Ramos (cell line): ENCODE data around the gene NOXRED1.
"Not testable (repeated sequence)": the region's sequence is repeated elsewhere in the genome, so short reads cannot be mapped to it uniquely, and the experiment has no call there.

Source experiments
- in situ Hi-C: fragments of 300-500 bp; cut with MboI; formaldehyde crosslinking; loops from one replicate; pipeline ENCODE4 v1.14.3; 2022; ENCODE audit warnings: low sequenced_read_pairs; ENCODE audit not compliant: unreplicated experiment

Gene NOXRED1

DNA sequence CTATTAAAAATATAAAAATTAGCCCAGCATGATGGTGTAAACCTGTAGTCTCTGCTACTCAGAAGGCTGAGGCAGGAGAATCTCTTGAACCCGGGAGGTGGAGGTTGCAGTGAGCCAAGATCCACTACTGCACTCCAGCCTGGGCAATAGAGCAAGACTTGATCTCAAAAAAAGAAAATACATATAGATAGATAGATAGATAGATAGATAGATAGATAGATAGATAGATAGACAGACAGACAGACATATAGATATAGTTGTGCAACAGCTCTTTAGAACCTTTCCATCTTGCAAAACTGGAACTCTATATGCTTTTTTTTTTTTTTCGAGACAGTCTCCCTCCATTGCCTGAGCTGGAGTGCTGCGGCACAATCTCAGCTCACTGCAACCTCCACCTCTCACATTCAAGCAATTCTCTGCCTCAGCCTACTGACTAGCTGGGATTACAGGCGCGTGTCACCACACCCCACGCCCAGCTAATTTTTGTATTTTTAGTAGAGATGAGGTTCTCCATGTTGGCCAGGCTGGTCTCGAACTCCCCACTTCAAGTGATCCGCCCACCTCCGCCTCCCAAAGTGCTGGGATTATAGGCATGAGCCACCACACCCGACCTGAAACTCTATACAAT lies 7.8 kb downstream of the NOXRED1 start:
- in situ Hi-C loops = not testable (repeated sequence)

DNA sequence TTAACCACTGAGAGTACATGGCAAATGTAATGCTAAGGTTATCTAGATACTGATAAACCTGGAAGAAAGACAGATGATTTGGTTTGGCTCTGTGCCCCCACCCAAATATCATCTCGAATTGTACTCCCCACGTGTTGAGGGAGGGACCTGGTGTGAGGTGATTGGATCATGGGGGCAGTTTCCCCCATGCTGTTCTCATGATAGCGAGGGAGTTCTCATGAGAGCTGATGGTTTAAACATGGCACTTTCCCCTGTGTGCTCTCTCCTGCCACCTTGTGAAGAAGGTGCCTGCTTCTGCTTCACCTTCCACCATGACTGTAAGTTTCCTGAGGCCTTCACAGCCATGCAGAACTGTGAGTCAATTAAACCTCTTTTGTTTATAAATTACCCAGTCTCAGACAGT lies 14.2 kb downstream of the NOXRED1 start:
- in situ Hi-C loops = no loop called here

DNA sequence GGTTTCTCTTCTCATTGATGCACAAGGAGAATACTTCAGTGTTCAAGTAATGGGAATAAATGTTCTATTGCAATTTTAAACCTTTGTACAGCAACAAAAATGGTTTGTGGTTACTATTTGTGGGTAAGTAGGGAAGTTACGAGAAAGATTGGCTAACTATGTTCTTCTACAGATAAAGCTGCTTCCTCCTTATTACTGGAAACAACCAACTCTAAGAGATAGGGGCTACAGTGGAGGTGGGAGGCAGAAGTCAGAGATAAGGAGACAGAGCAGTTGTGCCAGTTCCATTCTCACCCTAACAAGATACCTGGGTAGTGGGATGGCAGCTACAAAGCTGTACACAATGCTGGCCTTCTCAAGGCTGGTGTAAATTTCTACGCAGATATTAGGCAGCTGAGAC lies 16.2 kb downstream of the NOXRED1 start:
- in situ Hi-C loops = no loop called here

DNA sequence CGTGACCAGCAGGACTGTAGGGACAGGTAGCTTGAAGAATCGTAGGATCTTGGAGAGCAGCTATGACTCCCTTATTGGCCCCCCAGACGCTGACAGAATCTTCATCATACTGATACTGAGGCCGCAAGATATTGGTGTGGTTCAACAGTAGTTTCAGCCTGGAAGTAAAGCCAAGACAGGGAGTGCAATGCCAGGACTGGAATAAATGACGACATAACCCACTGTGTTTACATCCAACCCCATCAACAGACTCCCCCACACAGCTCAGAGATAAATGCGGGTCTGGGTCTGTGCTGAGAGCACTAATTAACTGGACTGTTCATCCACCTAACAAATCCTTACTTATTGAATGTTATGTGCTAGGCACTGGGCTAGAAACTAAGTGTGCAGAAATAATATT lies 16.6 kb downstream of the NOXRED1 start:
- in situ Hi-C loops = no loop called here

DNA sequence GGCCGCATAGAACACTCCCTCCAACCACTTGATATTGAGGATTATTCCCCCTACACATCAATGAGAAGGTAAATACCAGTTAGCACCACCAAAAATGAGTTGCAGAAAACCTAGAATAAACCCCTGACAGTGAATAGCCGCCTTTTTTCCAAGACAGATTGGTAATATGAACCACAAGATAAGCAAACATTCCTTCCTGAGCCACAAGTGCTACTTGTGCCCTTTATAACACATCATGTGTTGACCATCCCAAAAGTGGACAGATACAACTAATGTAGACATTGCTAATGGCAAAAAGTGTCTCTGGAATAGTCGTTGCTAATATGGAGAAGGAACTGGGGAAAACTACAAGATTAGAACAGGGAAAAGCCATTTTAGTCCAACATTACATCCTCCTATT lies 17.2 kb downstream of the NOXRED1 start:
- in situ Hi-C loops = no loop called here

DNA sequence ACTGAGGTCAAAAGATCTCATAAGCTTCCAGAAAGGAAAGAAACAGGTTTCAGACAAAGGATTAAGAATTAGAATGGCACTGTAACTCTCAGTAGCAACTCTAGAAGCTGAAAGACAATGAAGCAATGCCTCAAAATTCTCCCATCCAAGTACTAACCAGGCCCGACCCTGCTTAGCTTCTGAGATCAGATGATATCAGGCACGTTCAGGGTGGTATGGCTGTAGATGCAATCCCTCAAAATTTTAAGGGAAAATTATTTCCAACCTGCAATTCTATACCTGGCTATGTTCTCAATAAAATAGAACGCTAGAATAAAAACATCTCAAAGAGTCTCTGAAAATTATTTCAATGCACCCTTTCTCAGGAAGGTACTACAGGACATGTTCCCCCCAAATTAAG lies 19.6 kb downstream of the NOXRED1 start:
- in situ Hi-C loops = no loop called here

DNA sequence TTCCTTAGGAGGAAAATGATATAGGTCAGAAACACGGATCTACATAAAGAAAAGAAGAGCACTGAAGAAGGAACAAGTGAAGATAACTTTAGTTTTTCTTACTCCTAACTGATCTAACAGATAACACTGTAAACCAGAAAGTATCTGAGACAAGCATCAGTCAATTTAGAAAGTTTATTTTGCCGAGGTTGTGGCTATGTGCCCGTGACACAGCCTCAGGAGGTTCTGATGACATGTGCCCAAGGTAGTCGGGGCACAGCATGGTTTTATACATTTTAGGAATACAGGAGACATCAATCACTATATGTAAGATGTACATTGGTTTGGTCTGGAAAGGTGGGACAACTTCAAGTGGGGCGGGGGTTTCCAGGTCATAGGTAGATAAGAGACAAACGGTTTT lies 23.1 kb downstream of the NOXRED1 start:
- in situ Hi-C loops = no loop called here

DNA sequence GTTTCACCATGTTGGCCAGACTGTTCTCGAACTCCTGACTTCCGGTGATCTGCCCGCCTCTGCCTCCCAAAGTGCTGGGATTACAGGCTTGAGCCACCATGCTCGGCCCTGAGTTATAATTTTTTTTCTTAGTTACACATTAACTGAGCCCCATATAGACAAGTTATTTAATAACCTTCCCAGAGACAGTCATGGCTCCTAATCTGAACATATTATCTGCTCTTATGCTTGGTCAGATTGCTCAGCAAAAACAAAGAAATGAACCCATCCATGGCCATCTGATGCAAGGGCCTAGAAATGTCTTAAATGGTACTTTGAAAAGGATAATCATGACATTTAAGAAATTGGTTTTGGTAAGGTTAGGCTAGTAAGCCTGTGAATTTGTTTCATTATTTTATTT lies 33.1 kb downstream of the NOXRED1 start:
- in situ Hi-C loops = no loop called here

DNA sequence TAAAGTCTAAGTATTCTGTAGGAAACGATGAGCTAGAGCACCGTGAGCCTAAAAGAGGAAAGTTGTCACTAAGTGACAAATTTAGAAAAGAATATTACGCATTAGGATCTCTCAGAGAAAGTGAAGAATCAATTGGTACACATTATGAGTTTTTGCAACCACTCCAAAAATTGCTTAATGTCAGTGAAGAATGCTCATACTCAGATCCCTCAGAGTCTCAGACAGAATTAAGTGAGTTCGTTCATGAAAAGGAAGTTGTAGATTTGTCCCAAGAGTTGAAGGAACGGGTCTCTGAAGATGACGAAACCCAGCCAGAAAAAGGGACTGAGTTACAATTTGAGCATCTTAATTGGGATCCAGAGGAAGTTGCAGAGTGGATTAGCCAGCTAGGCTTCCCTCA lies 44.6 kb downstream of the NOXRED1 start:
- in situ Hi-C loops = no loop called here

DNA sequence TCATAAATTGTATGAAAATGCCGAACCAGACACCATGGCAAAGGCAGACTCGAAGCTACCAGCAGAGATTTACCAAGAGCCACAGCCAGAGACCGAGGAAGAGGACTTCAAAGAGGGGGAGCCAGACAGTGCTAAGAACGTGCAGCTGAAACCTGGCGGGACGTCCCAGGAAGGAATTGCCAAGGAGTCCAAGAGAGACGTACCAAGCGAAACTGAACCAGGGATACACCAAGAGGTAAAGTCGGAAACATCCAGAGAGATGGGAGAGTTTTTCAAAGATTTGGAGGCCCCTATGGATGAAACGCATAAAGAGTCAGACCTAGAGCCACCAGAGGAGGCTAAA lies 45.9 kb downstream of the NOXRED1 start:
- in situ Hi-C loops = no loop called here

DNA sequence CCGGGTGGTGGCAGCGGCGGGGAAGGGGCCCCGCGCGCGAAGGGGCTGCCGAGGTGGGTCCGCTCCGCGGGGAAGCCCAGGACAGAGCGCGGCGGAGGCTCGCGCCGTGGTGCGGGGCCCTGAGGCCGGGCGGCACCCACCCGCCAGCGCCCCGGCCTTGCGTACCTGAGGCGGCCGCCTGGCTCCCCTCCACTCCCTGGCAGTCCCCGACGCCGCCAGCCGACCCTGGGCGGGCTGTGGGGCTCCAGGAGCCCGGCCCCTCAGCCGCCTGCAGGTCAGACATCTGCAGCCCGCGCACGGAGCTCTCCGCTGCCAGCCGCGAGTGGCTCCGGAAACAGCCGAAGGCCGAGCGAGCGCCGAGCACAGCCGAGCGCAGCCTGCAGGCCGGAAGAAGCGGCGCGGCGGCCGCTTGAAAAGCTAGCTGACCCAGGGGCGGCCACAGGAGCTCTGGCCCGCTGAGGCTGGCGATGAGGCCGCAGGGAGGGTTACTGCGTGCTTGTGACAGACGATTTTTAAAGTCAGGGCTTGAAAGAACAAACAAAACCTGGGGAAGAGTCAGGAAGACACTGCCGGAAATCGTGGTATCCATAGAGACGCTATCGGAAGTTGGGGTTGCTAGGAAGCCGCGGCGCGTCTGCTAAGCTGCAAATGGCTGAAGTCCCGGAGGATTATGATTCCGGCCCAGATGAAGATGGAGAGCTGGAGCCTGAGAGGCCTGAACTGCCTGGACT lies 46.4 kb downstream of the NOXRED1 start, which contains the start of the genes SAMD15 and TMED8:
Gene SAMD15 (plus strand): TSS at position 609 of the 731 bp plus-strand sequence. CDS start 40 bp downstream, at position 649.
Gene TMED8 (minus strand): TSS at position 324 of the 731 bp plus-strand sequence. CDS start 41 bp downstream, at position 283.
- in situ Hi-C loops = no loop called here

DNA sequence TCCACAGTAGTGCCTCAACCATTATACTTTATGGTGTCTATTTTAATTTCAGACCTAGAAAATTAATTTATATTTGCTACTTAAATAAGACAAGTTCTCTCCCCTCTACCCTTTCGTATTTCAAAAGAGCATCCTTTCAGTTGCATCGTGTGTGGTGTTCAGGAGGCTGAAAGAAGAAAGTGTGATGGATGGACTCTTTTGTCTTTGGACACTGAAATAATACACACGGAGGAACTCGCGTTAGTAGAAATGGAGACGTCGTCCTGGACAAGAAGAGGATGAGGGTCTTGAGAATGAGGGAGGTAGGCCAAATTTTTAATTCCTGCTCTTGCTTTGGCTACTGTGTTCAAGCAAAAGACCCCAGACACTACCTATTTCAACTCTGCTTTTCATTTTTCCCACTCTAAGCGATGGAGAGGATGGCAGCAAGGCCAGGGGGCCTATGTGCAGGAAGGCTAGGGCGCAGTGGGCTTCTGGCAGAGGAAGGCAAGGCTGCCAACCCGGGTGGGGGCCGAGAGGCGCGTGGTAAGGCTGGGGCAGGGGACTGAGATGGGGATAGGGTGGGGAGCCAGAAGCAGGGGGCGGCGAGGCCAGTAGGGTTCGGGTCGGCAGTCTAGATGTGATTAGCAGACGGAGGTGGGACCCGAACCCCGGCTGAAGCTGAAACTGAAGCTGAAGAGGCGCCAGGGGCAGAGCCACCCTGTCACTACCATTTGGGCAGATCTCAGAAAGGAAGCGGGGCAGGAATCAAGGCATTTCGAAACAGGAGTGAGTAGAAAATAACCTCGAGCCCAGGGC lies 47.2 kb downstream of the NOXRED1 start:
- in situ Hi-C loops = no loop called here

DNA sequence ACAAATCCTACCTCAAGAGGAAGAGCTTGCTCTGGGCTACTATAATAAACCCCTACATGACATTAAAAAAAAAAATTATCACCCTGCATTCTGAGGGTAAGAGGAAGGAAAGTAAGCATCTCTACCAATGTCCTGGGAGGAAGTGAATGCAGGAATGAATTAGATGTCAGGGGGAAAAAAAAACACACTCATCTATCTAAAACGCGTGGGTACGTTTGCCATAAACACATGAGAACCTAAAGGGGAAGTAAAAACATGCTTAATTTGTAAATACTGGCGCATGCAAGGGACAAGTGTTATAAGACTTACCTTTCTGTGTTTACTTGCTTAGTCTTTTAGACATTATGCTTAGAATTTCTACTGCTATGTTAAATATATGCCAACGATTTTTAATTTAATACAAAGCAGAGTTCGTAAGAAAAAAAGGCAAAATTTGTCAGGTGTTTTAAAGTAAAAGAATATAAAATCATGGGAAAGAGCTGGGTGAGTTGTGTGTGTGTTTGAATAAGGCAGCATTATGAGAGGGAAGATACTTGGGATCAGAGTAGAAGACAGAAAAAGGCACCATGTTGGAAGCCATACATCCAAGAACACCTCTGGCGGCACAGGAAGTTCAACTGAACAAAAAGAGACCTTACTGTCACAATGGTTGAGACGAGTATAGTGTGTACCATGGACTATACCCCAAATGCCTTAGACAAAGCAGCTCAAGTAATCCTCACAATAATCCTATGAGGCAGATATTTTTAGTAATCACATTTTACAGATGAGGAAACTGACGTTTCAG lies 48.0 kb downstream of the NOXRED1 start:
- in situ Hi-C loops = no loop called here

DNA sequence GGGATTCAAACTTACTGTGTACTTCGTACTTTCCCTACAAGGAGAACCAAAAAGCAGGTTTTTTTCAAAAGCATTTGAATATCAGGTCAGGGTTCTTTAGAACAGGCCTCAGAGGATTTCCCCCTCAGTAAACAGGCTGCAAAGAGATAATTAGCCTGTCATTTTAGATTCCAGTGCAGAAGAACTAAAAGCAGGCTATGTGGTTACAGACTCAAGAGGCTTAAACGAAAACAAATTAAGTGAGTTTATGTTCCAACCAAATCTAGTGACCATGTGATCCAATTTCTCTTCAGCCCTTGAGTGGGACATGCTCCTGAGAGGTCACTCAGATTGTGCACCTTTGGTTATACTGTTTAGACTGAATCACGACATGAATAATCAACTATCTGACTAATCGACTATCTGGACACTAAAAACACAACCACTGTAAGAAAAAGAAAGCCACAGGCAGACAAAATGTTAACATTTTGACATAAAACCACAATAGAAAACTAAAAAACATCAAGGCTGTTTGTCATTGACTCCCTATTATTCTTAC lies 51.0 kb downstream of the NOXRED1 start:
- in situ Hi-C loops = no loop called here

DNA sequence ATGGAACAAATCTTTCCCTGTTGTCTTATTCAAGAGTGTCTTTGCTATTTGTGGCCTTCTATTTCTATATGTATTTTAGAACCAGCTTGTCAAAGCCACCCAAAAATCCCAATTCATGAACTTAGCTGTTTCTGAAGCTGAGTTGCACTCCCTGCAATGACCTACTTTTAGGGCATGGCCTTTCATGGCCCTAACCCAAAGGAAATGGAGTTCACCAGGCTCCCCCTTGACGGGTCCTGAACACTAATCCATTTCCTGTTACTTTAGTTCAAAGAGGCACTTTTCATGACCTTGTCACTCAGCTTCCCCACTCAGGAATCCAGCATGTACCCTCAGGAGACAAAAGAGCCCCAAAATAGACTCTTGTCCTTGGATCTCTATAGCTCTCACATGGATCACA lies 54.0 kb downstream of the NOXRED1 start:
- in situ Hi-C loops = no loop called here

DNA sequence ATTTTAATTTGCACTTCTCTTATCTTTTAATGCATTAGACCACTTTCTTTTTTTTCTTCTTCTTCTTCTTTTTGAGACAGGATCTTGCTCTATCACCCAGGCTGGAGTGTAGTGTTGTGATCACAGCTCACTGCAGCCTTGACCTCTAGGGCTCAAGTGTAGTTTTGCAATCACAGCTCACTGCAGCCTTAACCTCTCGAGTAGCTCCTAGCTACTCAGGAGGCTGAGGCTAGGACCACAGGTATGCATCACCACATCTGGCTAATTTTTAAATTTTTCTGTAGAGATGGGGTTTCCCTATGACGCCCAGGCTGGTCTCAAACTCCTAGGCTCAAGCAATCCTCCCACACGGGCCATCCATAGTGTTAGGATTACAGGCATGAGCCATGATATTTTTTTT lies 59.2 kb downstream of the NOXRED1 start:
- in situ Hi-C loops = no loop called here

DNA sequence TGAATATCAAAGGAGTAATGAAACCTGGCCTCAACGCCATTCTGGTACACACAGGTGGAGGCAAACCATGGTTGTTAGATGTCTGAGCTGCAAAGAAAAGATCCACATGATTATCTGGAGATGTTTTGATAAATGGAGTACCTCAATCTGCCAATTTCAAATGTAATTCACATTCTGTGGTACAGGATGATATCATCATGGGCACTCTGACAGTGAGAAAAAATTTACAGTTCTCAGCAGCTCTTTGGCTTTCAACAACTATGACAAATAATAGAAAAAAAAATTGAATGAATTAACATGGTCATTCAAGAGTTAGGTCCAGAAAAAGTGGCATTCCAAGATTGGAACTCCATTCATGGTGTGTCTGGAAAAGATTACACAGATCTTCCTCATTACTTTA lies 63.7 kb downstream of the NOXRED1 start:
- in situ Hi-C loops = no loop called here

DNA sequence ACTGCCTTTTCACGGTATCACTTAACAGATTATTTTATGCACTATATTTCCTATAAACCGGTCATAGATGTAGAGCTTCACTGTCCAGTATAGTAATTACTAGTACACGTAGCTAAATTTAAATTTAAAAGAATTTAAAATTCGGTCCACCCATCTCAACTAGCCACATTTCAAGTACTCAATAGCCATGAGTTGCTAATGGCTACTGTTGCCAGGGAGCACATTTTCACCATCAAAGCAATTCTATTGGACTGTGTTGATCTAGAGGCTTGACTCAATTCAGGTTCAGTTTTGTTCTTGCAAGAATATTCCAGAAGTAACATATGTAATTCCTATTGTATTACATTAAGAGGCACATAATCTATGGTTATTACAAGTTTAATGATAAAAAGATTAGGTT lies 66.4 kb downstream of the NOXRED1 start:
- in situ Hi-C loops = no loop called here

DNA sequence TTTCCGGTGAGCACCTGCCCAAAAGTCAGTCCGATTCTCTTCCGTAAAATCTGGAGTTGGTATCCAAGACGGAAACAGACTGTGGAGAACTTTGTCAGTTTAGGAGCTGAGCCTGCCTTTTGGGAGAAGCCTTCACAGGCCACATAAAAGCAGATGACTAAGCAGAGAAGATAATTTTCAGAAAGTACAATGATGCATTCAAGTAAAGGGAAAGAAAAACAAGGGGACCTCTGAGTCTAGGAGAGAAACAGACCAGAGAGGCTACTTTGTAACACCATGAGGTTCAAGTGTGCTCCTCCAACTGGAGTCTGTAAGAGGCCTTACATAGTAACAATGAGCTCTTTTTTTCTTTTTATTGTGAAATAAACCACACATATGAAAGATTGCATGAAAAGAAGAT lies 67.5 kb downstream of the NOXRED1 start:
- in situ Hi-C loops = no loop called here

DNA sequence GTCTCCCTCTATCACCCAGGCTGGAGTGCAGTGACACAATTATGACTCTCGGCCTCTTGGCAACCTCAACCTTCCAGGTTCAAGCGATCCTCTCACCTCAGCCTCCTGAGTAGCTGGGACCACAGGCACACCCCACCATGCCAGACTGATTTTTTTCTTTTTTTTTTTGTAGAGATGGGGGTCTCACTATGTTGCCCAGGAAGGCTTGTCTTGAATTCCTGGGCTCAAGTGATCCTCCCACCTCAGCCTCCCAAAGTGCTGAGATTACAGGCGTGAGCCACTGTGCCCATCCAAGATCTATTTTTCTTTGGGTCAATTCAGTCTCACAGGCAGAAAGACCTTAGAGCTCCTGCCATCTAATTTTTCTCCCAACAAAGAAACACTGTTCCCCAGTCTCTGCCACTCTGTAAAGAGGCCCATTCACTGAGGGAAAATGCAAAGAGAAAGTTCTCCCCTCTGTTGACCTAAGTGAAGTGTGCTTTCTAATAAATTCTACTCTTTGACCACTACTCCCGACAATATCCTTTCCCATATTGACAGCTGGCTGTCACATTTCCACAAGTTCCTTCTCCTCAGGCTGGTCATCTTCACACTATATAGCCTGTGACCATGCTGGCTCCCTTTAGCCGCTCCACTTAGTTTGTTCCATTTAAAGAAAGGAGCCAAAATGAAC lies 69.7 kb downstream of the NOXRED1 start:
- in situ Hi-C loops = no loop called here
